ENCODE measurements around the gene RBMS1. TPM values are rescaled to one million over a fixed set of nuclear protein-coding genes. Genes with fewer than 3 reads are reported as not detected.
A peak's percentile ranks its signal among the peaks of the same experiment; 100 is the strongest.
"Not testable (repeated sequence)": the region's sequence is repeated elsewhere in the genome, so short reads cannot be mapped to it uniquely, and the experiment has no call there.

Gene RBMS1
- total and polyA plus RNA-seq, 7 donors, result 4.4 to 91.8 (median 69.2) TPM

DNA sequence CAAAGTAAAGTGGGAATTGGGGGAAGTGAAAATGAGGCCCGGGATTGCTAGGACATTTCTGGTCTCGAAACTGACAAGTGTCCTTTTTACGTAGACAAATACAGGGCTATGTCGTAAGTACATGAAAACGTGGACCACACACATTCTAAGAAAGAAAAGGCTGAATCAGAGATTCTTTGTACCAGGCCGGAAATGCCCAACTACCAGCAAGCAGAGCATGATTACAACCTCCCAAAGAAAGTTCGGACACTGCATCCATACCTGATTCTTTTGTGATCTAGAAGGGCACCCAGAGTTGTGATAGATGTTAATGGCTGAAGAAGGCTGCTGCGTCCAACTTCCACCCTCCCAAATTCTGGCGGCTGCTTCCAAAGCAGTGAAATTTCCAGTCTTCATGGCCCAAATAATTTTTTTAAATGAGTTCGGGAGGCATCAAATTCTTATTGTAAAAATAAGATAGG is 1.7 kb downstream of the RBMS1 start:
- H3K36me3 ChIP-seq, result no peaks in the 10 kb centered on the region
- H3K4me1 ChIP-seq, result peaks cover 0 to 45% (median 26%) of the 10 kb centered on the region in 4 donors
- DNase-seq, result no peak
- peak in 1 of 4 donors; percentile 24 for TF ChIP-seq EP300 (IDR thresholded peaks at IDR 0.05)
- TF ChIP-seq, protein P1, sequence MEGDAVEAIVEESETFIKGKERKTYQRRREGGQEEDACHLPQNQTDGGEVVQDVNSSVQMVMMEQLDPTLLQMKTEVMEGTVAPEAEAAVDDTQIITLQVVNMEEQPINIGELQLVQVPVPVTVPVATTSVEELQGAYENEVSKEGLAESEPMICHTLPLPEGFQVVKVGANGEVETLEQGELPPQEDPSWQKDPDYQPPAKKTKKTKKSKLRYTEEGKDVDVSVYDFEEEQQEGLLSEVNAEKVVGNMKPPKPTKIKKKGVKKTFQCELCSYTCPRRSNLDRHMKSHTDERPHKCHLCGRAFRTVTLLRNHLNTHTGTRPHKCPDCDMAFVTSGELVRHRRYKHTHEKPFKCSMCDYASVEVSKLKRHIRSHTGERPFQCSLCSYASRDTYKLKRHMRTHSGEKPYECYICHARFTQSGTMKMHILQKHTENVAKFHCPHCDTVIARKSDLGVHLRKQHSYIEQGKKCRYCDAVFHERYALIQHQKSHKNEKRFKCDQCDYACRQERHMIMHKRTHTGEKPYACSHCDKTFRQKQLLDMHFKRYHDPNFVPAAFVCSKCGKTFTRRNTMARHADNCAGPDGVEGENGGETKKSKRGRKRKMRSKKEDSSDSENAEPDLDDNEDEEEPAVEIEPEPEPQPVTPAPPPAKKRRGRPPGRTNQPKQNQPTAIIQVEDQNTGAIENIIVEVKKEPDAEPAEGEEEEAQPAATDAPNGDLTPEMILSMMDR (IDR thresholded peaks at IDR 0.05), result no peak
- TF ChIP-seq POLR2AphosphoS5 (IDR thresholded peaks at IDR 0.05), result peak in 3 of 4 donors; percentile 31 to 58 (median 46)
- no peak for TF ChIP-seq POLR2A (IDR thresholded peaks at IDR 0.05)
- H3K27me3 ChIP-seq, result no peaks in the 10 kb centered on the region
- H3K9me3 ChIP-seq, result no peaks in the 10 kb centered on the region
- H3K4me3 ChIP-seq, result peak overlapping the region; percentile 81 to 98 (median 90)
- intact Hi-C loops (cut with DNase I), result loop anchor here (2.0 to 5.0 kb wide), 6 partner anchors 85 to 500 kb away; no protein-coding TSS in a partner anchor
- 65 to 75% methylated on average over 10 of the region's 10 CpGs for WGBS, 2 donors
- H3K27ac ChIP-seq, result peak overlapping the region; percentile 91 to 99 (median 95)

DNA sequence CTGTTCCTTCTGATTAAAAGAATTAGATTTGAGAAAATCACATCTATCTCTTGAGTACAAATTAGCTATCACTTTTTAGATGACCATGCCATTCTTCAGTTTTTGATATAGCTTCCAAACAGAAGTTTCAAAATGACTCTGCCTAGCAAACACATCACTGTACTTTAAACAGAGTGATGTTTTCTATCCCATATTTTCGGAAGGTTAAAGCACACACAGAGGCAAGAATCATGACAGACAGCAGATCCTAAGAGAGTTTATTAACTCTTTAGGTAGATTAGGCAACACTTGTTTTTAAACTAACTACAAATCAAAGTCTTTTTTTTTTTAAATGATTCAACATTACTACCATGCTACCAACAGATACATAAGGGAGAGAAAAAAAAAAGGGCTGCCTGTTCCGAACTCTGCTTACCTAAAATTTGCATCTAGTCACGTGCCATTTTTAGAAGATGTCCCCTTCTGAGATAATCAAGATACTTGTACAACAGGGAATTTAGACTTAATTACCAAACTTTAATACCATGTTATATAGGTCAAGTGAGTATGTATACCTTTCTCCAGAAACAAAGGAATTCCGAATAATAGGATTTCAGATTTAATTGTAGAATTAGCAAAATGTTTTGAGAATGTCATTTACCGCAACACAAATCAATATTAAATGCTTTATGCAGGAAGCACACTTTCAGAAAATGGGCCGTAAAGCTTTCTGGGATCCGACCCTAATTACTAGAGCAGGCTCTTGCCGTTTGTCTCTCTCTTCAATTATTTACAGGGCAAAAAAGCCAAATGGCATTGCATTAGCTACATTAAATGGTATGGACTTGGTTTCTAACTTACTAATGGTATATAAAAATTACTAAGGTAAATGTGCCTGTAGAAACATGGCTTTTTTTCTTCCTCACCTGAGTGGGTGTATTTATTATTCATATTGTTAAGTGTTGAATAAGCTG is 2.6 kb downstream of the RBMS1 start:
- H3K27ac ChIP-seq, result peak overlapping the region; percentile 91 to 99 (median 95)
- DNase-seq, result no peak
- no peaks in the 10 kb centered on the region for H3K27me3 ChIP-seq
- no peak for TF ChIP-seq POLR2AphosphoS5 (IDR thresholded peaks at IDR 0.05)
- peak overlapping the region; percentile 81 to 98 (median 90) for H3K4me3 ChIP-seq
- no peaks in the 10 kb centered on the region for H3K36me3 ChIP-seq
- 69 to 75% methylated on average over 8 of the region's 8 CpGs for whole genome bisulfite sequencing, 2 donors
- intact Hi-C loops (cut with DNase I), result loop anchor here (5.0 kb wide), 4 partner anchors 91 to 501 kb away; no protein-coding TSS in a partner anchor
- H3K9me3 ChIP-seq, result no peaks in the 10 kb centered on the region
- peaks cover 0 to 54% (median 33%) of the 10 kb centered on the region in 4 donors for H3K4me1 ChIP-seq

DNA sequence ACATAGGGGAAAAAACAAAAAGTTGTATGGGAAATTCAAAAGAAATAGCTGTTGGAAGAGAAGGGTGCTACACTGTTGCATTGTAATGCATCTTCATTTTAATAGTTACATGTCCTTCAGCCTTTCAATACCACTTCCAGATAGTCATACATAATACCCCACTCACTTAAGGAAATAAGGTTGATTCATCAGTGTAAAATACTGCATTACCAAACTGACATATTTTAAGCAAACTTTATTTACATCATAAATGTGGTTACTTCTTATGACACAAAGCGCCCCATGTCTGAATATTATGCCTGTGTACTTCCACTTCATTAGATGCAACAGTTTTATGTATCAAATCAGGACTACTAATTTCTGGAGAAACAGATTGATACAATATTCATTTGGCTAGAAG is 4.5 kb downstream of the RBMS1 start:
- Histone ChIP-seq H3K36me3 (no peaks in the 10 kb centered on the region), H3K27me3 (no peaks in the 10 kb centered on the region), H3K4me3 (no peak overlapping the region), H3K27ac (peak overlapping the region in 3 of 4 donors; percentile 8 to 95 (median 91)), H3K9me3 (no peaks in the 10 kb centered on the region), H3K4me1 (peaks cover 0 to 53% (median 36%) of the 10 kb centered on the region in 4 donors)
- intact Hi-C loops (cut with DNase I), result no loop called here
- no peak for DNase-seq
- TF ChIP-seq, protein P1 (IDR thresholded peaks at IDR 0.05), result no peak
- no peak for TF ChIP-seq EP300 (IDR thresholded peaks at IDR 0.05)
- no peak for TF ChIP-seq POLR2A (IDR thresholded peaks at IDR 0.05)
- no peak for TF ChIP-seq POLR2AphosphoS5 (IDR thresholded peaks at IDR 0.05)
- 86 to 91% methylated on average over 1 of the region's 1 CpG for WGBS, 2 donors

DNA sequence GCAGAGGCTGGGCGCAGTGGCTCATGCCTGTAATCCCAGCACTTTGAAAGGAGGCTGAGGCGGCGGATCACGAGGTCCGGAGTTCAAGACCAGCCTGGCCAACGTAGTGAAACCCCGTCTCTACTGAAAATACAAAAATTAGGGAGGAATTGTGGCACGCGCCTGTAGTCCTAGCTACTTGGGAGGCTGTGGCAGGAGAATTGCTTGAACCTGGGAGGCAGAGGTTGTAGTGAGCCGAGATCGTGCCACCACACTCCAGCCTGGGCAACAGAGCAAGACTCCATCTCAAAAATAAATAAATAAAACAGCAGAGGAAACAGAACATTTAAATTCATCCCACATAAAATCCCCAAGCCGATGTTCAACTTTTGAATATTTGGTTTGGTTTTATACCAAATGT is 5.3 kb downstream of the RBMS1 start:
- peaks cover 0 to 57% (median 44%) of the 10 kb centered on the region in 4 donors for H3K4me1 ChIP-seq
- peak overlapping the region; percentile 2 to 95 (median 70) for H3K27ac ChIP-seq
- H3K27me3 ChIP-seq; H3K36me3 ChIP-seq; H3K4me3 ChIP-seq; DNase-seq; H3K9me3 ChIP-seq; intact Hi-C loops (cut with DNase I): not testable (repeated sequence)
- 80 to 84% methylated on average over 12 of the region's 12 CpGs for WGBS, 2 donors

DNA sequence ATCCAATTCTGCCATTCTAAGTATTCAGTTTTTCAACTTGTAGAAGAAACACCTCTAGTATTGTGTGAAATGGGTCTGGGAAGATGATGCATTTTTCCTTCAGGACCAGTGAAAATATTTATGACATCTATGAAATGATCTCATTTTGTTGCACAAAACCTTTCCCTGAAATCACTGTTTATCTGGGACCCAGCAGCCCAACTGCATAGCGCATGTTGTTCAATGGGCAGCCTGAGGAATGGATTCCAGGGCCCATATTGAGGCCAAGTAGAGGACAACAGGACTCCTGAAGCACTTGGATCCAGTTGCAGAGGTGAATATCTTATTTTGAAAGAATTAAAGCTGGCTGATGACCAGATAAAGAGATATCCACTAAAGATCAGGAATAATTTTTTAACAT is 7.3 kb downstream of the RBMS1 start:
- Histone ChIP-seq H3K36me3 (no peaks in the 10 kb centered on the region), H3K9me3 (no peaks in the 10 kb centered on the region), H3K27me3 (no peaks in the 10 kb centered on the region), H3K4me3 (no peak overlapping the region), H3K27ac (peak overlapping the region; percentile 28 to 95 (median 82)), H3K4me1 (peaks cover 0 to 71% (median 49%) of the 10 kb centered on the region in 4 donors)
- 88 to 96% methylated on average over 1 of the region's 1 CpG for WGBS, 2 donors
- TF ChIP-seq POLR2A (IDR thresholded peaks at IDR 0.05) (no peak), EP300 (IDR thresholded peaks at IDR 0.05) (no peak), POLR2AphosphoS5 (IDR thresholded peaks at IDR 0.05) (no peak)
- TF ChIP-seq, protein P1 (IDR thresholded peaks at IDR 0.05), result no peak
- peak; percentile 67 for DNase-seq
- intact Hi-C loops (cut with DNase I), result no loop called here

Data from sigmoid colon (tissue), 7 donors.